LNCaP clone FGC (cell line): ENCODE results near the gene HNRNPR.
"Not testable (repeated sequence)": the region's sequence is repeated elsewhere in the genome, so short reads cannot be mapped to it uniquely, and the experiment has no call there.

Experiments
- DNase-seq: peaks from one replicate; pipeline ENCODE4 v3.0.0-alpha.2; 2011; ENCODE audit warnings: low read depth
- H3K4me3 ChIP-seq: 2 replicates; pipeline ENCODE4 v1.5.1; 2011; ENCODE audit warnings: mild to moderate bottlenecking, low read depth, low read length, control low read depth
- TF ChIP-seq, protein P1 (sequence below): IDR thresholded peaks from 2 replicates; pipeline ENCODE4 v1.5.1; 2012; ENCODE audit warnings: mild to moderate bottlenecking; ENCODE audit not compliant: control insufficient read depth, insufficient read depth; ENCODE audit errors: extremely low read depth

The HNRNPR gene

DNA sequence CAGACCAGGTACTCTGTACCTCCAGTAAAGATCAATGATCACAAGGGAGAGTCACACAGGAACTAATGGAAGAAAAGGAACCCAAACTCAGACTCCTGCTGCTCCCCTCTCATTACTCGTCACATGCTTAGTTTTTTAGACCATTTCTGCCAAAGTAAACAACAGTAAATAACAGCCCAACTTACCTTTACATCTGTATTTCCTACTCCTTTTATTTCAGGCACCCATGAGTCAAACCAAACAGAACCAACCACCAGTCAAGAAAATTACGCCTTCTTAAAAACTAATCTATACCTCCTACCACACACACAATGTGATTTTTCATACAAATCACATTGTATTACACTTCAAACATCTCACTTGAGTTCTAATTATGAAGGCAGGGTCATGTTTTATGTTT, 65.4 kb downstream of the HNRNPR start:
- DNase-seq = peak; percentile 1
- TF ChIP-seq, protein P1, sequence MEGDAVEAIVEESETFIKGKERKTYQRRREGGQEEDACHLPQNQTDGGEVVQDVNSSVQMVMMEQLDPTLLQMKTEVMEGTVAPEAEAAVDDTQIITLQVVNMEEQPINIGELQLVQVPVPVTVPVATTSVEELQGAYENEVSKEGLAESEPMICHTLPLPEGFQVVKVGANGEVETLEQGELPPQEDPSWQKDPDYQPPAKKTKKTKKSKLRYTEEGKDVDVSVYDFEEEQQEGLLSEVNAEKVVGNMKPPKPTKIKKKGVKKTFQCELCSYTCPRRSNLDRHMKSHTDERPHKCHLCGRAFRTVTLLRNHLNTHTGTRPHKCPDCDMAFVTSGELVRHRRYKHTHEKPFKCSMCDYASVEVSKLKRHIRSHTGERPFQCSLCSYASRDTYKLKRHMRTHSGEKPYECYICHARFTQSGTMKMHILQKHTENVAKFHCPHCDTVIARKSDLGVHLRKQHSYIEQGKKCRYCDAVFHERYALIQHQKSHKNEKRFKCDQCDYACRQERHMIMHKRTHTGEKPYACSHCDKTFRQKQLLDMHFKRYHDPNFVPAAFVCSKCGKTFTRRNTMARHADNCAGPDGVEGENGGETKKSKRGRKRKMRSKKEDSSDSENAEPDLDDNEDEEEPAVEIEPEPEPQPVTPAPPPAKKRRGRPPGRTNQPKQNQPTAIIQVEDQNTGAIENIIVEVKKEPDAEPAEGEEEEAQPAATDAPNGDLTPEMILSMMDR = no peak
- H3K4me3 ChIP-seq = no peak overlapping the region

DNA sequence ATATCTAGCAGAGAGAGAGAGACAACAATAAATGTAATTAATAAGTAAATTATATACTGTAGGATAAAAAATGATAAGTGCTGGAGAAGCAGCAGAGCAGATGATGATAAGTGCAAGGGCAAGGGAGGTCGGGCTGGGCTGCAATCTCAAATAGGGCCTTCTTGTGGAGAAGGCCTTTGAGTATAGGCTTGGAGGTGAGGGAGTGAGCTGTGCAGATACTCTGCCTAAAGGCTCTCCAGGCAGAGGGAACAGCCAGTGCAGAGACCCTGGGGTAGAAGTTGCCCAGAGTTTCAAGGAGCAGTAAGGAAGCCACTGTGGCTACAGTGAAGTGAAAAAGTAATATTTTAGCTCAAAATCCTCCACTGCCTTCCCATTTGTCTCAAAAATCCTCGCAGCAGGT, 67.6 kb downstream of the HNRNPR start:
- TF ChIP-seq, protein P1 = no peak
- DNase-seq = no peak
- H3K4me3 ChIP-seq = no peak overlapping the region

DNA sequence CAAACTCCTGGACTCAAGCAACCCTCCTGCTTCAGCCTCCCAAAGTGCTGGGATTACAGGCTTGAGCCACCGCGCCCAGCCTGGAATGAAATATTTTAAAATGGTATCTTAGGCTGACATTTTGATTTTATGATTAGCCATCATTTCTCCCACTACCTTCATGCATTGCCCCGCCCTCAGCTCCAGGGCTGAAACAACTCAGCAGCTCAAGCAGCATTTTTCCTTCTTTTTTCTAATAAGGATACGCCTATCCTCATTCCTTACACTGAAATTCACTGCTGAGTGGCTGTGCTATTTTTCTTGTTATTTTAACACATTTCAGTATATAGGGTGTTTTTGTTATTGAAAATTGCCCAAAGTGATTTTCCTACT, 70.0 kb downstream of the HNRNPR start:
- TF ChIP-seq, protein P1 = no peak
- no peak overlapping the region for H3K4me3 ChIP-seq
- no peak for DNase-seq

DNA sequence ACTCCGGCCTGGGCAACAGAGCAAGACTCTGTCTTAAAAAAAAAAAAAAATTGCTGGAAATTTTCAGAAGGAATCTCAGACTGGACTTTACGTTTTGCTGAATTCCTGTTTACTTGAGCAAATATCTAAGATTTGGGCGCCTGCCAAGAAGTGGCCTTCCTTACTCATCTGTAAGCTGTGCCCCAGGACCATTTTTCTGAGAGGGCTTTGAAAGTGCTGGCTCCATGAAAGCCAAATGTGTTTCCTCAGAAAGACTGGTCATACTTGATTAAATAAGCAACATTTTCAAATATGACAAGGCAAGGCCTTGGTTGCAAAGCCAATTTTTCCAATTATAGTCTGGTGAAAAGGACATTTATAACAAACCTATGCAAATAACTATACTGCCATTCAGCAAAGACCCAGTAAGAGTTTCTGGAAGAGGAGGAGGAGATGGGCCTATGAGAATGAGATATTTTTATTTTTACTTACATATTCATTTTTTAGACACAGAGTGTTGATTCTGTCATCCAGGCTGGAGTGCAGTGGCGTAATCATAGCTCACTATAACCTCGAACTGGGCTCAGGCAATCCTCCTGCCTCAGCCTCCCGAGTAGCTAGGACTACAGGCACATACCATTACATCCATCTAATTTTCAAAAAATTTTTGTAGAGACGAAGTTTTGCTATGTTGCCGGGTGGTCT, 70.5 kb downstream of the HNRNPR start:
- H3K4me3 ChIP-seq = no peak overlapping the region
- DNase-seq = no peak
- TF ChIP-seq, protein P1 = no peak

DNA sequence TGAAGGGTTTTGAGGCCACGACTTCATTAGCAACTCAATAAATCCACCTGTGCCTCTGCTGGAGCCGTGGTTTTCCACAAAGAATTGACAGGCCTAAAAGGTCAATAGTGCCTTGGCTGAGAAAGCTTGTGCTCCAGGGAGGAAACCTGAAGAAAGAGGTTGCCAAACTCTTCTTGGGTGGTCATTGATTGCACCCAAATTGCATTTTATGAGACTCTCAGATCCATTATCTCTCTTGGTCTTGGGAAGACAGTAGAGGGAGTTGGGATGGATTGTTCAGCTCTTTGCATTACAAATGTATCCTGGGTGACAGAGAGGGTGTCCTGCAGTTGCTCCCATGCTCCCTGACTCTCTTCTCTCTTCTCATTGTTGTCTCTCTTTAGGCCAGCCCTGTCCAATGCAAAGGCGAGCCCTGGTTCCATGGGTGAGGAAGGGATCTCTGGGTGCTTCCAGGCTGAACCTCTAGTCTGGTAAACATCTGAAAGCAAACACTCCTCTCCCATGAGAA, 80.7 kb downstream of the HNRNPR start:
- no peak for DNase-seq
- no peak overlapping the region for H3K4me3 ChIP-seq
- TF ChIP-seq, protein P1 = no peak

DNA sequence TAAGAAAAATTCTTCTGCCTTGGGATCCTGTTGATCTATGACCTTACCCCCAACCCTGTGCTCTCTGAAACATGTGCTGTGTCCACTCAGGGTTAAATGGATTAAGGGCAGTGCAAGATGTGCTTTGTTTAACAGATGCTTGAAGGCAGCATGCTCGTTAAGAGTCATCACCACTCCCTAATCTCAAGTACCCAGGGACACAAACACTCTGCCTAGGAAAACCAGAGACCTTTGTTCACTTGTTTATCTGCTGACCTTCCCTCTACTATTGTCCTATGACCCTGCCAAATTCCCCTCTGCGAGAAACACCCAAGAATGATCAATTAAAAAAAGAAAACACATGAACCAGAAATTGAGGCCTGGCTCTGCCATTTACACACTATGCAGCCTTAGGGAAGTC, 86.0 kb downstream of the HNRNPR start:
- not testable (repeated sequence) for DNase-seq, H3K4me3 ChIP-seq

DNA sequence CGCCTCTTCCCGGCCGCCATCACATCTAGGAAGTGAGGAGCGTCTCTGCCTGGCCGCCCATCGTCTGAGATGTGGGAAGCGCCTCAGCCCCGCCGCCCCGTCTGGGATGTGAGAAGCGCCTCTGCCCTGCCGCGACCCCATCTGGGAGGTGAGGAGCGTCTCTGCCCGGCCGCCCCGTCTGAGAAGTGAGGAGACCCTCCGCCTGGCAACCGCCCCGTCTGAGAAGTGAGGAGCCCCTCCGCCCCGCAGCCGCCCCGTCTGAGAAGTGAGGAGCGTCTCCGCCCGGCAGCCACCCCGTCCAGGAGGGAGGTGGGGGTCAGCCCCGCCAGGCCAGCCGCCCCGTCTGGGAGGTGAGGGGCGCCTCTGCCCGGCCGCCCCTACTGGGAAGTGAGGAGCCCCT, 86.7 kb downstream of the HNRNPR start:
- not testable (repeated sequence) for H3K4me3 ChIP-seq, DNase-seq
